Cortex of kidney (tissue), 1 donor: ENCODE measurements around the gene ITGA2.
"Not testable (repeated sequence)": the region's sequence is repeated elsewhere in the genome, so short reads cannot be mapped to it uniquely, and the experiment has no call there.

Experiments
- DNase-seq: peaks from one replicate; lab custom pipeline; 2025; lab: John Stamatoyannopoulos, UW

ITGA2 gene

GRCh38 chr5:52989025-52989780 is at the start of gene ITGA2:
Gene ITGA2 (plus strand): TSS chr5:52989352. CDS start chr5:52989469, 117 bp downstream.
- no peak for DNase-seq

GRCh38 chr5:52943285-52943684 is 45.9 kb upstream of the ITGA2 start:
- DNase-seq = no peak

- DNase-seq = no peak
These were observed 45.3 kb upstream of the ITGA2 start for GRCh38 chr5:52943808-52944207.

GRCh38 chr5:52945040-52945439 is 44.1 kb upstream of the ITGA2 start:
- no peak for DNase-seq

- no peak for DNase-seq
These were observed 41.9 kb upstream of the ITGA2 start for GRCh38 chr5:52947208-52947607.

GRCh38 chr5:52947851-52948250 is 41.3 kb upstream of the ITGA2 start:
- DNase-seq = no peak

GRCh38 chr5:52948418-52949076 is 40.6 kb upstream of the ITGA2 start:
- no peak for DNase-seq

- no peak for DNase-seq
These were observed 38.5 kb upstream of the ITGA2 start for GRCh38 chr5:52950686-52951085.

- DNase-seq = no peak
These were observed 36.7 kb upstream of the ITGA2 start for GRCh38 chr5:52952483-52952882.

GRCh38 chr5:52956014-52956413 is 33.1 kb upstream of the ITGA2 start:
- no peak for DNase-seq

GRCh38 chr5:52956915-52957747 is 32.0 kb upstream of the ITGA2 start:
- DNase-seq = no peak

GRCh38 chr5:52961274-52961681 is 27.9 kb upstream of the ITGA2 start:
- DNase-seq = no peak

- no peak for DNase-seq
These were observed 25.5 kb upstream of the ITGA2 start for GRCh38 chr5:52963636-52964035.

GRCh38 chr5:52964138-52964537 is 25.0 kb upstream of the ITGA2 start:
- no peak for DNase-seq

GRCh38 chr5:52976157-52976556 is 13.0 kb upstream of the ITGA2 start:
- not testable (repeated sequence) for DNase-seq

- DNase-seq = no peak
These were observed 11.8 kb upstream of the ITGA2 start for GRCh38 chr5:52977264-52977897.

- no peak for DNase-seq
These were observed 7.6 kb upstream of the ITGA2 start for GRCh38 chr5:52981507-52981906.

- no peak for DNase-seq
These were observed 5.2 kb upstream of the ITGA2 start for GRCh38 chr5:52983731-52984636.

GRCh38 chr5:52985306-52985705 is 3.8 kb upstream of the ITGA2 start:
- DNase-seq = no peak

- no peak for DNase-seq
These were observed 1.3 kb upstream of the ITGA2 start for GRCh38 chr5:52987711-52988331.
